Fibroblast of skin of back (primary cell): Measurements from ENCODE around the gene ZNF75A.

Experiments used
- DNase-seq: peaks from one replicate; pipeline ENCODE4 v3.0.0-alpha.2; 2013

Gene ZNF75A

DNA sequence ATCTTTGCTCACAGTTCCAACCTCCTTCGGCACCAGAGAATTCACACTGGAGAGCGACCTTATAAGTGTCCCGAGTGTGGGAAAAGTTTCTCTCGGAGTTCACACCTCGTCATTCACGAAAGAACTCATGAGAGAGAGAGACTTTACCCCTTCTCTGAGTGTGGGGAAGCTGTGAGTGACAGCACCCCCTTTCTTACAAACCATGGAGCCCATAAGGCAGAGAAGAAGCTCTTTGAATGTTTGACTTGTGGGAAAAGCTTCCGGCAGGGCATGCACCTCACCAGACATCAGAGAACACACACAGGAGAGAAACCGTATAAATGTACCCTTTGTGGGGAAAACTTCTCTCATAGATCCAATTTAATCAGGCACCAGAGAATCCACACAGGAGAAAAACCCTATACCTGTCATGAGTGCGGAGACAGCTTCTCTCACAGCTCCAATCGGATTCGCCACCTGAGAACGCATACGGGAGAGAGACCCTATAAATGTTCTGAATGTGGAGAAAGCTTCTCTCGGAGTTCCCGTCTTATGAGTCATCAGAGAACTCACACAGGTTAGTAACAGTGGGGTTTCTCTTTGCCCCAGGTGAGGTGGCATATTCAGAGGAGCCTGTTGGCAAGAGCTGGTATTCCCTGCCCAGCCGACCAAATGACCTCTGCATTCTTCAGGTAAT is 15.2 kb upstream of the ZNF75A start:
- no peak for DNase-seq

DNA sequence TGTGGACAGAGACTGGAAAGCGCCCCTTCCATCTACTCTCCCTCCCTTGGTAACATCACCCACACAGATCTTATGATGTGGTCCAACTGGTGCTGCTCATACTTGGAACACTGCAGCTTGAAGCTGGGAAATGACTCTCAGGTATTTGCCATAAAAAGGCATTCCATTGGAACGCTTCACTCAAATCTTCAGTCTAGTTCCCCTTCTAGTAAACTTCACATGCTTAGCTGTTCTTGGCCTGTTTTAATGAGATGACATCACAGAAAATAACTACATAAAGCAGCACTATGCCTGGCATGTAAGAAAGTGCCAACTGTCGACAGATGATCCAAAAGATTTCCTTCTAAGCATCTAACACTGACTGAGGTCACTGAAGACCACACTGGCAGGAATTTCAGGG is 12.7 kb upstream of the ZNF75A start:
- no peak for DNase-seq

DNA sequence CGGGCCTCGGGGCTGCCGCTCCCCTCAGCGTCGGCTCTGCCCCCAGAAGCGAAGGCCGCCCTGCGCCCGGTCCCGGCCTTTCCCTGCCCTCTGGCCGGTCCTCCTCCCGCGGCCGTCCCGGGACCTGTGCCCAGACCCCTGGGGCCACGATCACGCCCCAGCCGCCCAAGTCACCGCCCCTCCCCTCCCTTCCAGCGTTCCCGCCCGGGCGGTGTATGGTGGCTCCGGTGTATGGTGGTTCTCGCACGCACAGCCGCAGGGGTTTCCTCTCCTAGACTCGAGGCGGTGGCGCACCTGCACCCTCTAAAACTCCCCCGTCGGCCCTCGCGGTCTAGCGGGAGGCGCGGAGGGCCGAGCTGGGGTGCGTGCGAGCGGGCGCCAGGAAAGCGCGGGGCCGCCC is 10.1 kb upstream of the ZNF75A start:
- DNase-seq, result no peak

DNA sequence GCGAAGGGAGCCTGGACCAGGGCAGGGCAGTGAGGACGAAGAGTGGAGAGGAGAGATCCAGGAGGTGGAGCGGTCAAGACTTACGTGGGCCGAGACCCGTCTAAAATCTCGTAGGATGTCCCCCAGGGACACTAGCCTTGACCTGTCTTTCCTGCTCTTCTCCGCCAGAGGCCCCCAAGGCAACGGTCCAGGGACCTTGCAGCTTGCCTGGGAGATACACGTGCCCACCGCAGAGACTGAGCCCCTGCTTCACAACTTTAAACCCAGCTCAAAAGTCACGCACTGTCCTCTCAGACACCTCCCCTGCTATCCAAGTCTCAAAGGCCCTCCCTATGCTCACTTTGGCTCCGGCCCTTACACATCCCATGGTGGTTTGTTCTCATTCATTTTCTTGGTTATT is 9.5 kb upstream of the ZNF75A start:
- DNase-seq, result no peak

DNA sequence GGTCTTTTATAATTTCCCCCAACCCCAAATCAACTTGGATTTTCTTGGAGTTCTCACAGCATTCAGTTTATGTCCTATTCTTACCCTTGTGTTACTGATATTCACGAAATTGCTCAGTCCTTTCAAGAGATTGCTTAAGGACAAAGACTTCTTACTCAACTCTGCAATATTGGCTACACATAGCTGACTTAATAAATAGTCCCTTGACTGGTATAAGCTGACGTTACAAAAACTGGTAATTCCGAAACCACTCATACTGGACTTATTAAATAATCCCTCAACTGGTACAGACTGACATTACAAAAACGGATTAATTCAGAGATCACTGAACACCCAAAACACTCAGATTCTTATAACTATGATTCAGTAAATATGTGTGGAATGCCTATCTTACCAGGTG is 927 bp upstream of the ZNF75A start:
- no peak for DNase-seq

DNA sequence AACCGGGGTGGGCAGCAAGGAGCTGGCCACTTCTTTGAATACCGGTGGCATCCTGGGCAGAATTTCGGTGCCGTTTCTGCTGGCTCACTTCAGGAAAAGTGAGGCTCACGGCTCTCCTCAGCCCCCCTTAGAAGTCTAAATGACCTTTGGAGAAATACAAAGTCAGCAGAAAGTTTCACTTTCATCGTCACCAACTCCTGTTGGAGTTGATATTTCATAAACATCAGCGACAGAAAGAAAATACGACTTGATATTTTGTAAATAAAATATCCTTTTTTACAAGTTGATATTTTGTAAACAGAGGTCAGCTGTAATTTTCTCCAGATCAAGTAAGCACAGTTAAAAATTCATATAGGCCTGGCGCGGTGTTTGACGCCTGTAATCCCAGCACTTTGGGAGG is 781 bp downstream of the ZNF75A start:
- DNase-seq, result no peak

DNA sequence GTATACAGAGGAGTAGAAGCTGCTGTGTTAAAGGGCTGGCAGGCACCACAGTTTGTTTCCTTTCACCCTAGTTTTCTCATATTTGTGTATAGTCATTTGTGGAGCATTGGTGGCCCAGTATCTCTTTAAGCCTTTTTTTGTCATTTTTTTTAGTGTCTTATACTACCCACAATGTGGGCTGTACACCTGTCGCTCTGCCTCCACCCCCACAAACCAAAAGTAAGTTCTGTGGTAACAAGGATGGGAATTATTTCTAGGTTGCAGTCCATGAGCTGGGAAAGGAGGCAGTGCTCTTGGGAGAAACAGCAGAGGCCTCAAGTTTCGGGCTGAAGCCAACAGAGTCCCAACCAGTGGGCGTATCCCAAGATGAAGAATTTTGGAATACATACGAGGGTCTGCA is 6.2 kb downstream of the ZNF75A start:
- DNase-seq, result no peak

DNA sequence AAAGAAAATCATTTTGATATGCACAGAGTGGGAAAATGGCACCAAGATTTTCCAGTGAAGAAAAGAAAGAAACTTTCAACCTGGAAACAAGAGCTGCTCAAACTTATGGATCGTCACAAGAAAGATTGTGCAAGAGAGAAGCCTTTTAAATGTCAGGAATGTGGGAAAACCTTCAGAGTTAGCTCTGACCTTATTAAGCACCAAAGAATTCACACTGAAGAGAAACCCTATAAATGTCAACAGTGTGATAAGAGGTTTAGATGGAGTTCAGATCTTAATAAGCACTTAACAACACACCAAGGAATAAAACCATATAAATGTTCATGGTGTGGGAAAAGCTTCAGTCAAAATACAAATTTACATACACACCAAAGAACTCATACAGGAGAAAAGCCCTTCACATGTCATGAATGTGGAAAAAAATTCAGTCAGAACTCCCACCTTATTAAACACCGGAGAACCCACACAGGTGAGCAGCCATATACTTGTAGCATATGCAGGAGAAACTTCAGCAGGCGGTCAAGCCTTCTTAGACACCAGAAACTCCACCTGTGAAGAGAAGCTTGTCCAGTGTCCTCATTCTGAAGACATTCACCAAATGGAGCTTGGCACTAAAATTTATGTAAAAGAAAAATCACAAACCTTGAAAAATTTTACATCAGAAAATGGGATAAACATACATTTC is 12.2 kb downstream of the ZNF75A start:
- DNase-seq, result no peak

DNA sequence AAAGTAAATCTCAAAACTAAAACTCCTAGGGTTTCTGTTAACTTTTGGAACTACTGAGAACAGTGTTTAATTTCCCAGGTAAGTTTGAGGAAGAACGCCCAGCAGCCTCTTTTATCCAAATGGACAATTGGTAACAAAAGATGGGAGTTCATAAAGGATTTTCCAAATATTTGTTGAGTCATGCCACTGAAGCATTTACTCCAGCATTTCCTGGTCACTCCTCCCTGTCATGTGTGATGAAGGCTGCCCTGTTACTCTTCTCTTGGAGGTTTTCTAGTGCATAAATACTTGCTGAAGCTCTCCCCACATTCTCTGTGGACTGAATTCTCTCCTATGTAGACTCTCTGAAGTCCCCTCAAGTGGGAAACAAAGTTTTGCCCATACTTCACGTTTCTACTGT is 16.5 kb downstream of the ZNF75A start:
- DNase-seq, result no peak

DNA sequence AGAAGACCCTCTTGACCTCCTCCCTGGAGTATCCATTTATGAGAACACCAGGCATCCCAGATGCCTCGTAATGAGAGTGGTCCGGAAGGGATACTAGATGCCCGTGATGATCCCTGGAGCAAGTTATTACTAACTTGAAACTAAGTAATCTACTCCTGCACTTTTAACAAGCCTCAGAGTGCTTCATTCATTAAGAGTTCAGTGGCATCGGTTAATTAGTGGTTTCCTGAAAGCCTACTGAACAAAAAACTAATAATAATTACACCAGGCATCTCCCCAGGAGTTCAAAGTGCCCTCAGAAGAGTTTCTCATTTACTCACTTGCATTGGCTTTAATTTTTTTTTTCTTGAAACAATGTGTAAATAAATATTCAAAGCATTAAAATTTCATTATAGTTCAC is 22.2 kb downstream of the ZNF75A start:
- no peak for DNase-seq

DNA sequence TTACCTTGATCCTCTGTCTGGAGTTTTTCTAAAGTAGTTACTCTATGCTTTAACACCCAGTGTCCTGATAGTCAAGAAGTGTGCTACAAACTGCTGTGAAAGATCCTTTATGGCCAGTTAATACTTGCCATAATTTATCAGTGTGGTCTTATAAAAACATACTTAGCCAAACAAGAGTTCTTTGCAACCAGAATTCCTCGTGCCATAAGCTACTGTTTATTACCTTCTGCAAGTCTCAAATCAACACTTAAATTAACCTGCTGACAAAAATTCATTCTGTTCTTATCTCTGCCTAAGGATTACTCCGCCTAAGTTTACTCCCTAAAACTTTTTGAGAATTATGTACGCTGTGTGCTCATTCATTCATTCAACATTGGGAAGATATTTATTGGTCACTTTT is 22.8 kb downstream of the ZNF75A start:
- DNase-seq, result no peak

DNA sequence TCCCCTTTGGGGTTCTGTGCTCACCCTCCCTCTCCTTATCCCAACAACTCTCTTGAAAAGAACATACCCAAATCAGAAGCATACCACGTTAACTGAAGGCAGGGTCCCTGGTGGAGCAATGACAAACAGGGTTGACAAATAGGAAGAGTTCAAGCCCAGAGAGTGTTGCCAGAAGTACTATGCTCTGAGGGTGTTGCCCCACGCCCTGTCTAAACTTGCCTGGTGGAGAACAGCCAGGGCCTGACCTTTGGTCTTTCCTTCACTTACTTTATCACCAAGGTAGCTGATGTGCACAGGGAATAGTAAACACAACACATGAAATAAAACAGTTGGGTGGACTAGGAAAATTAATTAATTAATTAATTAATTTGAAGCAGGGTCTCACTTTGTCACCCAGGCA is 23.3 kb downstream of the ZNF75A start:
- no peak for DNase-seq

DNA sequence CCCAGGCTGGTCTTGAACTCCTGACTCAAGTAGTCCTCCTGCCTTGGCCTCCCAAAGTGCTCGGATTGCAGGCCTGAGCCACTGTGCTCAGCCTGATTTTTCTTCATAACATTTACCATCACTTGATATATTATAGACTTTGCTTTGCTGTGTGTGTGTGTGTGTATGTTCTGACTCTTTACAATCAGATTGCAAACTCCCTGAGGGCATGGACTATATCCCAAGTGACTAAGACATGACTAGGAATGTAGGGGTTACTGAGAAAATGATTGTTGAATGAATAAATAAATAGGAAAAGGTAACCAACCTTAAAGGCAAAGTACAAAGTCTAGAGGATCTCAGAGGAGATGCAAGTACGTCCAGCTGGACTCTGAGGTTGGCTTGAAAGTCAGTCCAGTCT is 40.7 kb downstream of the ZNF75A start:
- DNase-seq, result no peak

DNA sequence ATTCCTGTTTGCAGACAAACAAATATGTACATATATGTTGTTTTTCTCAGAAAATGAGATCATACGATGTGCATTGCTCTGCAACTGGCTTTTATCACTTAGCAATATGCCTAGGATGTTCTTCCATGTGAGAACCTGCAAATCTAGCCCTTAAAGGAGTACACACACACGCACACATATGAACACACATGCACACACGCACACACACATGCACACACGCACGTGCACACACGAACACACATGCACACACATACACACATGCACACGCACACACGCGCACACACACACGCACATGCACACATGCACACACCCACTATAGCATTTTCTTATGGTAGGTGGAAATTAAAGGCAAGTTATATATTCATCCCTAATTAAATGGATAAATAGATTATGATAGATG is 42.3 kb downstream of the ZNF75A start:
- DNase-seq, result no peak

DNA sequence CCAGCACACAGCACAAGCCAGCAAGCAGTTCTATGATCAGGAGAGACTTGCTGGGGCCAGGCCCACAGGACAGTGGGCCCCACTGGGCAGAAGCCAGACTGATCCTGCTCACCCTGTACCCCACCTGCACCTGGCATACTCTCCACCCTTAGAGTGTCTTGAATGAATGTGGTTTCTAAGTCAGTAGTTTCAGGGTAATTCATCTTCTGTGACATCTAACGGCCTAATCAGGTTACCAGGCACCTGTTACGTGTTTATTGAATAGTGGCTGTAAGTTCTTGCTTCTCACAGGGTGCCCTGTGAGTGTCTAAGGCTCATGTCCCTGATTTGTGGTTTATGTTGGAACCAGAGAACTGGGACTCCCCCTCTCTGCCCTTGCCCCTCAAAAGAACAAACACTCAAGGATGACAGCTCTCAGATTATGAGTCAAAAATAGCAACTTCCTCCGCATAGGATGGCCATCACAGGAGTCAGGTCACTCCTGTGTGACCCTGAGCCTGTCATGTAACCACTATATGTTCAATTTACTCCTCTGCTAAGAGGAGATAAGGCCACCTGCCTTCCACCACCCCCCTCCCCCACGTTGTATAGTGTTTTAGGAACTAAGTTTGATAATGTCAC is 43.4 kb downstream of the ZNF75A start:
- DNase-seq, result no peak

DNA sequence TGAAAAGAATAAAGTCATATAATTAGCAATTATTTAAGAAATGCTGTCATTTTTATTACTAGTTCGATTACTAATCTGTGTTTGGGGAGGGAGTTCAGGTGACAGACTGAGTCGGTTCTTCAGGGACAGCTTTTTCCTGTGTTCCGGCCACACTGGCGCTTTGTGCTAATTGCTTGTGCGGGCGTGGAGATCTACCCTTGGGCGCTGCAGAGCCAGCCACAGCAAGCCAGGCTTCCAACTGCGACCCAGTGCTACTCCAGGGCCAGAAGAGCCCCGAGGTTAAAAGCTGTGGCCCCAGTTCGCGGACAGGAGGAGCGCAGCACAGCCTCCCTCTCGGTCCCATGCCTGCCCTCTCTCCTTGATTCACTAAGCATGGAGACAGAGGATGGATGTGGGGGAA is 43.9 kb downstream of the ZNF75A start:
- DNase-seq, result no peak

DNA sequence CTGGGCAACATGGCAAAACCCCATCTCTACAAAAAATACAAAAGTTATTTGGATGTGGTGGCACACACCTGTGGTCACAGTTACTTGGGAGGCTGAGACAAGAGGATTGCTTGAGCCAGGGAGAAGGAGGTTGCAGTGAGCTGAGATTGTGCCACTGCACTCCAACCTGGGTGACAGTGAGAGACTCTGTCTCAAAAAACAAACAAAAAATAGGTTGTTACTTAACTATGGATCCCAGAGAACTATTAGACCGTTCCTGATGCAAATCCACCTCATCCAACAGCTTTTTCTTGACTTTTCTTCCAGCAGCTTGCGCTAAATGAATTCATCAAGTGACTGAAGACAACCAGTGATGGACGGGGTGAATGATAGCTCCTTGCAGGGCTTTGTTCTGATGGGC is 50.3 kb downstream of the ZNF75A start, which contains the start of gene OR2C1:
Gene OR2C1 (plus strand): TSS at position 301 of the 400 bp plus-strand sequence. CDS start 52 bp downstream, at position 353.
- DNase-seq, result no peak

DNA sequence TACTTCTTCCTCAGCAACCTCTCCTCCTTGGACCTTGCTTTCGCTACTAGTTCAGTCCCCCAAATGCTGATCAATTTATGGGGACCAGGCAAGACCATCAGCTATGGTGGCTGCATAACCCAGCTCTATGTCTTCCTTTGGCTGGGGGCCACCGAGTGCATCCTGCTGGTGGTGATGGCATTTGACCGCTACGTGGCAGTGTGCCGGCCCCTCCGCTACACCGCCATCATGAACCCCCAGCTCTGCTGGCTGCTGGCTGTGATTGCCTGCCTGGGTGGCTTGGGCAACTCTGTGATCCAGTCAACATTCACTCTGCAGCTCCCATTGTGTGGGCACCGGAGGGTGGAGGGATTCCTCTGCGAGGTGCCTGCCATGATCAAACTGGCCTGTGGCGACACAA is 50.8 kb downstream of the ZNF75A start:
- no peak for DNase-seq

DNA sequence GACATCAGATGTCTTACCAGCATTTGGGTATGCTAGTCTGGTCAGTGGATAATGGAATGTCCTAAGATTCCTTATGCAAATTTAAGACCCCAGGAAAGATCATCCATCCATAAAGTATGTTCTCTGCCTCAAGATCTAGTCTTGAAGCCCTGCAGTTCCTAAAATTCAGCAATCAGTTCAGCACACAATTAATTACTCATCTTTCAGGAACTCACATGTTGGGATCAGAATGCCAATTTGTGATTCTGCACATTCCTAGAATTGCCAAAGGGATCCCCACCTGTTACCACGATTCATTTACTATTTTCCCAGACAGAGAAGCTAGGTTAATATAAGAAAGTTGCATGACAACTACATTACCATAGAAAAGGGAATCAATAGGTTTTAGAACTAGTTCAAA is 53.6 kb downstream of the ZNF75A start:
- DNase-seq, result no peak

DNA sequence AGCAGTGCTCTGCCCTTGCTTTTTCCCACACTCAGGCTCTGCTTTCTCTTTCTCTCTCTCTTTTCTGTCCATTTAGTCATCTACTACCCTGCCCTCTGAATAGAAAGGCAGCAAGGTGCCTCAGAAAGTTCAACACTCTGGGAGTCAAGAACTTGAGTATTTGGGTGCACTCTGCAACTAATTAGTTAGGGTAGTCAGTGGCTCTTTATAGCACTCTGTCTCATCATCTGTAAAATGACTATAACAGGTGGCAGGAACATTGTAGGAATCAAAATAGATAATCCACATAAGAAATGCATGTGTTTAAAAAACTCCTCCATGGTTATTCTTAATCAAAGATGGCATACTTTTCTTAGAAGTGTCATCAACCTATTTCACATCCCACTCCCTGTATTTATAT is 57.6 kb downstream of the ZNF75A start:
- DNase-seq, result no peak

DNA sequence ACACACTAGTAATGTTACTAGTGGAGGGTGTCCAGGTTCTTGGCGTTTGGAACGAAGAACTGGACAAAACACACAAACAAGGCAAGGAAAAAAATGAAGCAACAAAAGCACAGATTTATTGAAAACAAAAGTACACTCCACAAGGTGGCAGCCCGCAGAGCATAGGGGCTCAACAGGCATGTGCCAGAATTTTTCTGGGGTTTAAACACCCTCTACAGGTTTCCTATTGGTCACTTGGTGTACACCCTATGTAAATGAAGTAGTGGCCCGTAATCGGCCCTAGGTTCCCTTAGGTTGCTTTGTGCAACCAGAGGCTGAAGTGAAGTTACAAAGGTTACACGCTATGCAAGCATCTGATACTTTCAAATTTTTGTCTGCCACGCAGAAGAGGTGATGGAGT is 58.5 kb downstream of the ZNF75A start:
- DNase-seq, result no peak

DNA sequence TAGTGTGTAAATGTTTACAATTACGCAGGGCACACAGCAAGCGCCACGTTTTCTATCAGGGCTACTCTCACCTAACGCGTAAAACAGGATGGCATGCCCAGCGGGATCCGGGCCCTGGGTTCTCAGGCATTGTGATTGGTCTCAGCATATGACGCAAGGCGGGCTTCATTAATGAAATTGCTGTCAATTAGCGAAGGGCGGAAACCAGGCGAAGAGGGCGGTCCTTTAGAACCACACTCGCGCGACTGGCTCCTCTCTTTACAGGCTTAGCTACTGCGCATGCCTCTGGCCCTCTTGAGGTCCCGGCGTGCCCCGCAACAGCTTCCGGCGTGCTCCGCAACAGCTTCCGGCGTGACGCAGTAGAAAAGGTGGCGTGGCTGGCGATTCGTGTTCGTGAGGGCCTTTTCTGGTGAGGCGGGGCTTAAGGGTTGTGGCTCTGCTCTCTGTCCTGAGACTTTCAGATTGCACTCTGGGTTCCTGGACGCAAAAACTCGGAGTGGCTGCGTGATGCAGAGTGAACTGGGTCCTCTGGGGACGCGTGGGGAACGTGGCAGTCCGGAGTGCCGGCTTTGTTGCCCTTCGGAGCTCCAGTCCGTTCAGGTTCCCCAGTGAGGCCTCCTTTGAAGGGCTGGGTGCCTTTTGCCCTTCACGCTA is 59.6 kb downstream of the ZNF75A start:
- peak; percentile 80 for DNase-seq
